Testis (tissue), 3 donors: Measurements from ENCODE around the gene LRRN2. TPM values are rescaled to one million over a fixed set of nuclear protein-coding genes. Genes with fewer than 3 reads are reported as not detected.
A peak's percentile ranks its signal among the peaks of the same experiment; 100 is the strongest.

Experiments used
- DNase-seq: peaks from one replicate; pipeline ENCODE4 v3.0.0-alpha.2; 2019
- H3K27ac ChIP-seq, 2 donors: fragments of 200-600 bp; sonication (generic); one replicate each; pipeline ENCODE4 v1.5.1; 2019
- H3K27me3 ChIP-seq: fragments of 200-600 bp; sonication (generic); one replicate; pipeline ENCODE4 v1.5.1; 2019
- H3K36me3 ChIP-seq: fragments of 200-600 bp; sonication (generic); one replicate; pipeline ENCODE4 v1.5.1; 2017; ENCODE audit warnings: low read depth; ENCODE audit errors: missing control alignments
- H3K4me1 ChIP-seq: fragments of 200-600 bp; sonication (generic); one replicate; pipeline ENCODE4 v1.5.1; 2019
- H3K4me3 ChIP-seq, 2 donors: fragments of 200-600 bp; sonication (generic); one replicate each; pipeline ENCODE4 v1.5.1; 2017 to 2019
- H3K9me3 ChIP-seq: fragments of 200-600 bp; sonication (generic); one replicate; pipeline ENCODE4 v1.5.1; 2017
- CTCF ChIP-seq, 3 experiments: fragments of 450-650 bp in 2 of 3; fragments of 200-600 bp in 1 of 3; sonication (generic) in 1 of 3; IDR thresholded peaks; one replicate each; pipeline ENCODE4 v1.5.1; 2016 to 2019; ENCODE audit warnings: antibody characterized with exemption in 3 of 3, mild to moderate bottlenecking in 2 of 3, moderate library complexity in 1 of 3
- POLR2A ChIP-seq: fragments of 450-650 bp; IDR thresholded peaks from one replicate; pipeline ENCODE4 v1.6.1; 2017; ENCODE audit warnings: antibody characterized with exemption, mild to moderate bottlenecking, moderate library complexity
- WGBS, 2 donors: methylation state at CpG; one replicate each; pipeline ENCODE4 v1.1.5; 2018; 5-methylcytosine and 5-hydroxymethylcytosine counted together
- intact Hi-C: fragments of 100-400 bp; cut with DNase I; formaldehyde crosslinking; loops from one replicate; pipeline ENCODE4 v1.15.1; 2023; ENCODE audit warnings: low total_unique reads
- polyA plus RNA-seq: library from polyadenylated mRNA; stranded (reverse); fragments of 350-450 nt; fragmentation: Illumina TruSeq; extraction: RNeasy Lipid Tissue Mini Kit (QIAGEN cat#74804); gene quantifications from one replicate; pipeline ENCODE4 v1.2.3, GENCODE V29; 2014; ENCODE audit warnings: low read depth, low replicate concordance; ENCODE audit not compliant: insufficient read depth
- total RNA-seq, 2 donors: library from RNA; depleted of rRNA; stranded (reverse); fragments of >200 nt; gene quantifications; one replicate each; pipeline ENCODE4 v1.2.3, GENCODE V29; 2016

Gene LRRN2
- total and polyA plus RNA-seq, 3 donors from 2014 or later: 16.7 to 27.4 (median 19.5) TPM

- no peaks in the 10 kb centered on the region for H3K36me3 ChIP-seq
- DNase-seq: no peak
- WGBS, 2 donors: 85 to 92% methylated on average over 6 of the region's 6 CpGs
- intact Hi-C loops: no loop called here
- no peak overlapping the region for H3K27ac ChIP-seq
- H3K27me3 ChIP-seq: no peaks in the 10 kb centered on the region
- no peak overlapping the region for H3K4me3 ChIP-seq
- H3K9me3 ChIP-seq: no peaks in the 10 kb centered on the region
- TF ChIP-seq CTCF (IDR thresholded peaks at IDR 0.05) (no peak), POLR2A (no peak)
- no peaks in the 10 kb centered on the region for H3K4me1 ChIP-seq
These were observed 35.6 kb downstream of the LRRN2 start for GRCh38 chr1:204649721-204650521.

DNA sequence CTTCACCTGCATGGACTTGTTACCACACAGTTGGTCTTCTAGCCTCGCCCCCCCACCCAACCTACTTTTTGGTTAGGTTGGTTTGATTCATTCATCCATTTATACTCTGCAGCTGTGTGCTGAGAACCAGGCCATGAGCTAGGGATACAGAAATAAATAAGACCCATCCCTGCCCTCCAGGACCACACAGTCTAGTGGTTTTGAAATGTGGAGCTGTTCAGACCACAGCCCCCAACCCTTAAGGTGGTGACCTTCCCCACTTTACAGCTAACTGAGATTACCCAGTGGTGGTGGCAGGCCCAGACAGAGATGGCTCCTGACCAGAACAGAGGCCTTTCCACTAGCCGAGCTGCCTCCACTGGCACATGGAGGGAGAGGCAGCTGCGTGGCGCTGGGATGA lies 37.0 kb downstream of the LRRN2 start:
- no peaks in the 10 kb centered on the region for H3K4me1 ChIP-seq
- intact Hi-C loops: no loop called here
- no peaks in the 10 kb centered on the region for H3K9me3 ChIP-seq
- TF ChIP-seq CTCF (IDR thresholded peaks at IDR 0.05): no peak
- no peak for TF ChIP-seq POLR2A
- WGBS, 2 donors: 85 to 97% methylated on average over 4 of the region's 4 CpGs
- H3K36me3 ChIP-seq: no peaks in the 10 kb centered on the region
- H3K4me3 ChIP-seq: no peak overlapping the region
- no peaks in the 10 kb centered on the region for H3K27me3 ChIP-seq
- DNase-seq: no peak
- no peak overlapping the region for H3K27ac ChIP-seq

DNA sequence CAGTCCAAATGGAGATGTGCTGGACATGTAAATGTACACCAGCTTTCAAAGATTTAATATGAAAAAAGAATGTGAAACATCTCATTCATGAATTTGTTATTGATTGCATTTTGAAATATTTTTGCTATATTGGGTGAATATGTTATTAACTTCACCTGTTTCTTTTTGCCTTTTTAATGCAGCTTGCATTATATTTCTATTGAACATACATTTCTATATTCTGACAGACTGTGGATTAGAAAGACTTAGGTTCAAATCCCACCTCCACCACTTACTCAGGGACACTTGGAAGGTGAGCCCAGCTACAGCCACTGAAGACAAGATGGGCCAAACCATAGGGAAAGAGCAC lies 37.8 kb downstream of the LRRN2 start:
- intact Hi-C loops: no loop called here

DNA sequence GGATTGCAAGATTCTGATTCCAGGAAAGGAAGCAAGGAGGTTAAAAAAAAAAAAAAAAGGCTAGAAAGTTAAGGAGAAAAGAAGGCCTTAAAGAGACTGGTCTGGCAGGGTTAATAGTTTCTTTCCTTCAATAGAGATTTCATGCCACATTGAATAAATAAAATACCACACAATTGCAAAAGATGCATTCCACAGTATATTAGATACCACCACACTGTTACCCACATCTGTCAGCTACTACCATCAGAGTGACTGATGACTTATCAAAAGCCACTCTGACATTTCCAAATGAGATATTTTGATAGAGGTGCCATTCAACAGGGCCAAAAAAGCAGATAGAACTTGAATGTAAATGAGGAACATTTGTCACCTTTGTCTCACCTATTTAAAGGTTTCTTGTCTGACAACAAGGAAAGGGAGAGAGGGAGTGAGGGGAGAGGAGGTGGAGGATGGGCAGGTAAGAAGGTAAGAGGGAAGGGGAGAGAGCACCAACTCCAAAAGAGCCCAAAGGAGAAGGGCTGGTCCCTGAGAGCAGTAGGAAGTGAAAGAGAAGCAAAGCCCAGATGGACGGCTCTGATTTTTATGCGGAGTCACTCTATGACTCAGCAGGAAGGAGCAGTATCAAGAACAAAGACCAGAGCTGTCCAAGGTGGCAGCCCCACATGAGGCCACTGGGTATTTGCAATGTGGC lies 38.3 kb downstream of the LRRN2 start:
- peak; percentile 27 for DNase-seq
- Histone ChIP-seq H3K27me3 (no peaks in the 10 kb centered on the region), H3K4me1 (no peaks in the 10 kb centered on the region), H3K9me3 (no peaks in the 10 kb centered on the region), H3K4me3 (no peak overlapping the region), H3K36me3 (no peaks in the 10 kb centered on the region), H3K27ac (no peak overlapping the region)
- TF ChIP-seq POLR2A (no peak), CTCF (IDR thresholded peaks at IDR 0.05) (no peak)
- WGBS, 2 donors: 34 to 36% methylated on average over 2 of the region's 2 CpGs
- intact Hi-C loops: no loop called here

More for the DNA sequence above, 37.8 kb downstream of the LRRN2 start:
- Histone ChIP-seq H3K4me1 (no peaks in the 10 kb centered on the region), H3K9me3 (no peaks in the 10 kb centered on the region), H3K27ac (no peak overlapping the region), H3K27me3 (no peaks in the 10 kb centered on the region), H3K4me3 (no peak overlapping the region), H3K36me3 (no peaks in the 10 kb centered on the region)
- DNase-seq: no peak
- TF ChIP-seq CTCF (IDR thresholded peaks at IDR 0.05) (no peak), POLR2A (no peak)
